NCI-H128 (cell line): ENCODE results near the gene KIF21B.
A peak's percentile ranks its signal among the peaks of the same experiment; 100 is the strongest.

Source experiments
- DNase-seq: peaks from one replicate; lab custom pipeline; 2025; ENCODE audit not compliant: unreplicated experiment; lab: John Stamatoyannopoulos, UW

The KIF21B gene

GRCh38 chr1:201020040-201020591, 3.4 kb downstream of the KIF21B start:
- no peak for DNase-seq

- no peak for DNase-seq
These were observed 4.1 kb downstream of the KIF21B start for GRCh38 chr1:201019321-201019977.

GRCh38 chr1:201017828-201018163, 5.7 kb downstream of the KIF21B start:
- no peak for DNase-seq

- no peak for DNase-seq
These were observed 6.3 kb downstream of the KIF21B start for GRCh38 chr1:201016943-201017827.

GRCh38 chr1:201016211-201016651, 7.3 kb downstream of the KIF21B start:
- DNase-seq, result peak; percentile 71

- DNase-seq, result no peak
These were observed 7.9 kb downstream of the KIF21B start for GRCh38 chr1:201015551-201016091.

- DNase-seq, result no peak
These were observed 8.7 kb downstream of the KIF21B start for GRCh38 chr1:201014816-201015200.

- no peak for DNase-seq
These were observed 9.3 kb downstream of the KIF21B start for GRCh38 chr1:201013991-201014815.

- no peak for DNase-seq
These were observed 10.5 kb downstream of the KIF21B start for GRCh38 chr1:201013031-201013485.

GRCh38 chr1:201011616-201012015, 11.9 kb downstream of the KIF21B start:
- DNase-seq, result no peak

- no peak for DNase-seq
These were observed 13.4 kb downstream of the KIF21B start for GRCh38 chr1:201009962-201010645.

GRCh38 chr1:201008666-201009360, 14.7 kb downstream of the KIF21B start:
- DNase-seq, result no peak

- no peak for DNase-seq
These were observed 16.0 kb downstream of the KIF21B start for GRCh38 chr1:201007481-201007880.

- no peak for DNase-seq
These were observed 17.1 kb downstream of the KIF21B start for GRCh38 chr1:201006450-201006849.

- DNase-seq, result no peak
These were observed 18.8 kb downstream of the KIF21B start for GRCh38 chr1:201004732-201005131.

- DNase-seq, result no peak
These were observed 19.4 kb downstream of the KIF21B start for GRCh38 chr1:201004154-201004553.

GRCh38 chr1:201002510-201002909, 21.0 kb downstream of the KIF21B start:
- DNase-seq, result no peak

- DNase-seq, result no peak
These were observed 21.6 kb downstream of the KIF21B start for GRCh38 chr1:201001962-201002361.

- DNase-seq, result no peak
These were observed 23.1 kb downstream of the KIF21B start for GRCh38 chr1:201000391-201000790.

- DNase-seq, result no peak
These were observed 23.8 kb downstream of the KIF21B start for GRCh38 chr1:200999667-201000066.
